Type B pancreatic cell (in vitro differentiated cells): ENCODE results near the gene FAM3C. TPM values are rescaled to one million over a fixed set of nuclear protein-coding genes. Genes with fewer than 3 reads are reported as not detected.

Experiments
- DNase-seq: peaks from one replicate; pipeline ENCODE4 v3.0.0; 2021; ENCODE audit warnings: mixed read lengths; ENCODE audit not compliant: unreplicated experiment; ENCODE audit errors: extremely low spot score
- H3K27ac Mint-ChIP-seq: 2 replicates; pipeline ENCODE4 v1.8.0; 2021; ENCODE audit warnings: mild to moderate bottlenecking, mixed read lengths
- H3K27me3 Mint-ChIP-seq: 2 replicates; pipeline ENCODE4 v1.8.0; 2021; ENCODE audit warnings: mixed read lengths
- H3K36me3 Mint-ChIP-seq: 2 replicates; pipeline ENCODE4 v1.8.0; 2021; ENCODE audit warnings: mixed read lengths
- H3K4me1 Mint-ChIP-seq: one replicate; pipeline ENCODE4 v1.8.0; 2021; ENCODE audit warnings: mixed read lengths; ENCODE audit not compliant: unreplicated experiment
- H3K4me3 Mint-ChIP-seq: 2 replicates; pipeline ENCODE4 v1.8.0; 2021; ENCODE audit warnings: mild to moderate bottlenecking, mixed read lengths
- H3K9me3 Mint-ChIP-seq: 2 replicates; pipeline ENCODE4 v1.8.0; 2021; ENCODE audit warnings: mixed read lengths
- CTCF ChIP-seq: fragments of 200-600 bp; sonication (generic); conservative IDR thresholded peaks from 2 replicates; pipeline ENCODE4 v1.5.0; 2021; ENCODE audit warnings: antibody characterized with exemption, mild to moderate bottlenecking
- total RNA-seq: library from RNA; stranded (reverse); gene quantifications from 2 replicates; pipeline ENCODE4 v1.2.1, GENCODE V29; 2021; ENCODE audit warnings: low replicate concordance

The FAM3C gene
- total RNA-seq, 1 donor from 2014 or later, result 73.9 TPM

GRCh38 chr7:121302214-121302745, 93.8 kb downstream of the FAM3C start:
- no peak overlapping the region for H3K4me3 Mint-ChIP-seq
- no peaks in the 10 kb centered on the region for H3K36me3 Mint-ChIP-seq
- TF ChIP-seq CTCF, result no peak
- H3K27me3 Mint-ChIP-seq, result no peaks in the 10 kb centered on the region
- DNase-seq, result no peak
- no peak overlapping the region for H3K27ac Mint-ChIP-seq
- H3K9me3 Mint-ChIP-seq, result no peaks in the 10 kb centered on the region
- peaks cover 9% of the 10 kb centered on the region for H3K4me1 Mint-ChIP-seq

GRCh38 chr7:121301446-121302213, 94.5 kb downstream of the FAM3C start:
- no peaks in the 10 kb centered on the region for H3K9me3 Mint-ChIP-seq
- DNase-seq, result no peak
- peaks cover 8% of the 10 kb centered on the region for H3K4me1 Mint-ChIP-seq
- no peaks in the 10 kb centered on the region for H3K27me3 Mint-ChIP-seq
- no peaks in the 10 kb centered on the region for H3K36me3 Mint-ChIP-seq
- no peak for TF ChIP-seq CTCF
- no peak overlapping the region for H3K4me3 Mint-ChIP-seq
- H3K27ac Mint-ChIP-seq, result no peak overlapping the region

GRCh38 chr7:121300685-121301420, 95.3 kb downstream of the FAM3C start:
- Mint-ChIP-seq H3K9me3 (no peaks in the 10 kb centered on the region), H3K27ac (no peak overlapping the region), H3K27me3 (no peaks in the 10 kb centered on the region), H3K4me3 (no peak overlapping the region), H3K36me3 (no peaks in the 10 kb centered on the region), H3K4me1 (peaks cover 8% of the 10 kb centered on the region)
- TF ChIP-seq CTCF, result no peak
- DNase-seq, result no peak

Other genes with a start within 250 kb of the FAM3C start
- 0.64 and 1.1 TPM in 2 replicates for gene WNT16, start 67.3 kb downstream of the FAM3C start, total RNA-seq